Mesendoderm (in vitro differentiated cells): ENCODE data around the gene HECTD4.
"Not testable (repeated sequence)": the region's sequence is repeated elsewhere in the genome, so short reads cannot be mapped to it uniquely, and the experiment has no call there.

Source experiments
- DNase-seq: peaks from one replicate; pipeline ENCODE4 v3.0.0; 2013
- H2AK5ac ChIP-seq: 2 replicates; pipeline ENCODE4 v1.6.1; 2013; ENCODE audit warnings: low read length, inconsistent platforms
- H2BK120ac ChIP-seq: 2 replicates; pipeline ENCODE4 v1.6.1; 2013; ENCODE audit warnings: low read depth, mild to moderate bottlenecking, low read length, moderate library complexity, mixed read lengths
- H2BK15ac ChIP-seq: replicated peaks from 2 replicates; pipeline ENCODE4 v1.6.1; 2013; ENCODE audit warnings: low read depth, mild to moderate bottlenecking, moderate library complexity
- H2BK5ac ChIP-seq: 2 replicates; pipeline ENCODE4 v1.6.1; 2013; ENCODE audit warnings: low read length, inconsistent platforms
- H3K18ac ChIP-seq: 2 replicates; pipeline ENCODE4 v1.6.1; 2013; ENCODE audit warnings: mild to moderate bottlenecking, low read length, mixed read lengths
- H3K23ac ChIP-seq: one replicate; pipeline ENCODE4 v1.6.1; 2013; ENCODE audit warnings: low read length
- H3K27ac ChIP-seq: 2 replicates; pipeline ENCODE4 v1.5.1; 2013; ENCODE audit warnings: low read depth, mild to moderate bottlenecking, inconsistent platforms, low read length, moderate library complexity
- H3K27me3 ChIP-seq: 2 replicates; pipeline ENCODE4 v1.6.1; 2013; ENCODE audit warnings: low read length, control low read depth, mild to moderate bottlenecking, inconsistent platforms; ENCODE audit not compliant: insufficient read depth, poor library complexity
- H3K36me3 ChIP-seq: 2 replicates; pipeline ENCODE4 v1.6.1; 2013; ENCODE audit warnings: low read length, inconsistent platforms; ENCODE audit not compliant: control insufficient read depth, insufficient read depth
- H3K4ac ChIP-seq: one replicate; pipeline ENCODE4 v1.6.1; 2013; ENCODE audit warnings: low read depth, mild to moderate bottlenecking, low read length, moderate library complexity
- H3K4me1 ChIP-seq: 2 replicates; pipeline ENCODE4 v1.6.1; 2013; ENCODE audit warnings: low read depth, low read length, inconsistent platforms; ENCODE audit not compliant: control insufficient read depth
- H3K4me2 ChIP-seq: 2 replicates; pipeline ENCODE4 v1.6.1; 2013; ENCODE audit warnings: low read length
- H3K4me3 ChIP-seq: 2 replicates; pipeline ENCODE4 v1.5.1; 2013; ENCODE audit warnings: mild to moderate bottlenecking, low read length
- H3K56ac ChIP-seq: one replicate; pipeline ENCODE4 v1.6.1; 2013; ENCODE audit warnings: low read length
- H3K79me1 ChIP-seq: 2 replicates; pipeline ENCODE4 v1.6.1; 2013; ENCODE audit warnings: low read length, inconsistent platforms
- H3K79me2 ChIP-seq: 2 replicates; pipeline ENCODE4 v1.6.1; 2013; ENCODE audit warnings: mild to moderate bottlenecking, low read length; ENCODE audit not compliant: control insufficient read depth, insufficient read depth
- H3K9ac ChIP-seq: 2 replicates; pipeline ENCODE4 v1.6.1; 2013; ENCODE audit warnings: low read length, inconsistent platforms
- H4K5ac ChIP-seq: one replicate; pipeline ENCODE4 v1.6.1; 2013; ENCODE audit warnings: low read length
- H4K8ac ChIP-seq: one replicate; pipeline ENCODE4 v1.6.1; 2013; ENCODE audit warnings: low read depth, mild to moderate bottlenecking, control low read depth, low read length, moderate library complexity
- WGBS: extraction: QIAGEN DNeasy Blood & Tissue Kit; methylation state at CpG from one replicate; pipeline ENCODE4 v1.1.7; 2013; ENCODE audit warnings: low lambda C conversion rate, missing lambda C conversion rate; ENCODE audit not compliant: insufficient coverage; ENCODE audit errors: extremely low coverage; 5-methylcytosine and 5-hydroxymethylcytosine counted together

Gene HECTD4

DNA sequence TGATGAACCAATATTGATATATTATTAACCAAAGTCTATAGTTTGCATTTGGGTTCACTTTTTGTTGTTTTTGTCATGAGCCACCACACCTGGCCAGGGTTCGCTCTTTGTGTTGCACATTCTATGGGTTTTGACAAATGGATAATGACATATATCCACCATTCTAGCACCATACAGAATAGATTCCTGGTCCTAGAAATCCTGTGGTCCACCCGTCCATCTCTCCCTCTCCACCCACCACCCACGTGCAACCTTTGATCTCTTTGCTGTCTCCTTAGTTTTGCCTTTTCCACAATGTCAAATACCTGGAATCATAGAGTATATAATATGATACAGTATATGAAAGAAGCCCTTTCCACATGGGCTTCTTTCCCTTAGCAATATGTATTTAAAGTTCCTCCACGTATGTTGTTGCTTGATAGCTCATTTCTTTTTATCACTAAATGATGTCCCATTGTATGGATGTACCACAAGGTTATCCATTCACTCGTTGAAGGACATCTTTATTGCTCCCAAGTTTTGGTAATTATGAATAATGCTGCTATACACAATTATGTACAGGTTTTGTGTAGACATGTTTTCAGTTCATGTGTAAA, 19.8 kb upstream of the HECTD4 start:
- H3K4me3 ChIP-seq = no peak overlapping the region
- no peak overlapping the region for H3K23ac ChIP-seq
- DNase-seq = no peak
- H2BK15ac ChIP-seq = no peak overlapping the region
- no peak overlapping the region for H2BK120ac ChIP-seq
- H3K4me1 ChIP-seq = no peaks in the 10 kb centered on the region
- peaks cover 13% of the 10 kb centered on the region for H3K36me3 ChIP-seq
- no peak overlapping the region for H3K4ac ChIP-seq
- no CpG with 5 or more reads among the region's 5 CpGs for WGBS
- H3K27ac ChIP-seq = no peak overlapping the region
- no peak overlapping the region for H3K4me2 ChIP-seq
- H2BK5ac ChIP-seq = no peak overlapping the region
- H3K9ac ChIP-seq = no peak overlapping the region
- peaks cover 1% of the 10 kb centered on the region for H3K79me2 ChIP-seq
- H3K18ac ChIP-seq = no peak overlapping the region
- peaks cover 3% of the 10 kb centered on the region for H3K79me1 ChIP-seq
- H2AK5ac ChIP-seq = no peak overlapping the region
- no peaks in the 10 kb centered on the region for H3K27me3 ChIP-seq
- H3K56ac ChIP-seq = no peak overlapping the region
- no peak overlapping the region for H4K5ac ChIP-seq
- no peak overlapping the region for H4K8ac ChIP-seq

DNA sequence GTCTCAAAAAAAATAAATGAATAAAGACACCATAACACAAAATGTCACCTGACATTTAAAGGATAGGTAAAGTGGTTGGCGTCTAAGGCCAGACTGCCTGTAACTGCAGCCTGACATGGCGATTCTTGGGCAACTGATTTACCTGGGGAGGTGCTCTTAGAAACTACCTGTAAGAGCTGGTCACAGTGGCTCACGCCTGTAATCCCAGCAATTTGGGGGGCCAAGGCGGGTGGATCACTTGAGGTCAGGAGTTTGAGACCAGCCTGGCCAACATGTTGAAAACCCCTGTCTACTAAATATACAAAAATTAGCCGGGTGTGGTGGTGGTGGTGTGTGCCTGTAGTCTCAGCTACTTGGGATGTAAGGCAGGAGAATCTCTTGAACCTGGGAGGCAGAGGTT, 18.8 kb upstream of the HECTD4 start:
- H3K4me2 ChIP-seq = no peak overlapping the region
- no peak overlapping the region for H4K5ac ChIP-seq
- H3K36me3 ChIP-seq = peaks cover 7% of the 10 kb centered on the region
- DNase-seq = no peak
- H3K23ac ChIP-seq = no peak overlapping the region
- no CpG with 5 or more reads among the region's 5 CpGs for WGBS
- H3K4ac ChIP-seq = no peak overlapping the region
- H3K79me1 ChIP-seq = no peaks in the 10 kb centered on the region
- no peak overlapping the region for H3K9ac ChIP-seq
- no peak overlapping the region for H4K8ac ChIP-seq
- H3K56ac ChIP-seq = no peak overlapping the region
- no peak overlapping the region for H2BK5ac ChIP-seq
- no peak overlapping the region for H3K18ac ChIP-seq
- no peaks in the 10 kb centered on the region for H3K79me2 ChIP-seq
- no peak overlapping the region for H2BK15ac ChIP-seq
- H3K27ac ChIP-seq = no peak overlapping the region
- H3K4me3 ChIP-seq = no peak overlapping the region
- no peak overlapping the region for H2AK5ac ChIP-seq
- no peaks in the 10 kb centered on the region for H3K4me1 ChIP-seq
- H3K27me3 ChIP-seq = no peaks in the 10 kb centered on the region
- no peak overlapping the region for H2BK120ac ChIP-seq

DNA sequence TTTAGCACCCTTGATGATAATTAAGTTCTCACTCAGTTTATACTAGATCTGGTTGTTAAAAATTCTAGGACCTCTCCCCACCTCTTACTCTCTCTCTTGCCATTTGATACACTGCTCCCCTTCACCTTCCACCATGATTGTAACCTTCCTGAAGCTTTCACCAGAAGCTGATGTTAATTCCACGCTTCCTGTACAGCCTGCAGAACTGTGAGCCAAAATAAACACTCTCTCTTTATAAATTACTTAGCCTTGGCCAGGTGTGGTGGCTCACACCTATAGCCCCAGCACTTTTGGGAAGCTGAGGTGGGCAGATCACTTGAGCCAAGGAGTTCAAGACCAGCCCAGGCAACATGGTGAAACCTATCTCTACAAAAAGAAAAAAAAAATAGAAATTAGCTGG, 11.1 kb upstream of the HECTD4 start:
- Histone ChIP-seq H4K5ac (no peak overlapping the region), H3K23ac (no peak overlapping the region), H3K4ac (no peak overlapping the region), H3K79me1 (no peaks in the 10 kb centered on the region), H3K36me3 (no peaks in the 10 kb centered on the region), H3K27ac (no peak overlapping the region), H3K18ac (no peak overlapping the region), H2BK5ac (no peak overlapping the region), H3K79me2 (no peaks in the 10 kb centered on the region), H2BK120ac (no peak overlapping the region), H3K4me1 (no peaks in the 10 kb centered on the region), H2BK15ac (no peak overlapping the region), H3K9ac (no peak overlapping the region), H3K4me3 (no peak overlapping the region), H3K4me2 (no peak overlapping the region), H2AK5ac (no peak overlapping the region), H3K27me3 (no peaks in the 10 kb centered on the region), H3K56ac (no peak overlapping the region), H4K8ac (no peak overlapping the region)
- DNase-seq = no peak
- no CpG with 5 or more reads among the region's 1 CpG for WGBS

DNA sequence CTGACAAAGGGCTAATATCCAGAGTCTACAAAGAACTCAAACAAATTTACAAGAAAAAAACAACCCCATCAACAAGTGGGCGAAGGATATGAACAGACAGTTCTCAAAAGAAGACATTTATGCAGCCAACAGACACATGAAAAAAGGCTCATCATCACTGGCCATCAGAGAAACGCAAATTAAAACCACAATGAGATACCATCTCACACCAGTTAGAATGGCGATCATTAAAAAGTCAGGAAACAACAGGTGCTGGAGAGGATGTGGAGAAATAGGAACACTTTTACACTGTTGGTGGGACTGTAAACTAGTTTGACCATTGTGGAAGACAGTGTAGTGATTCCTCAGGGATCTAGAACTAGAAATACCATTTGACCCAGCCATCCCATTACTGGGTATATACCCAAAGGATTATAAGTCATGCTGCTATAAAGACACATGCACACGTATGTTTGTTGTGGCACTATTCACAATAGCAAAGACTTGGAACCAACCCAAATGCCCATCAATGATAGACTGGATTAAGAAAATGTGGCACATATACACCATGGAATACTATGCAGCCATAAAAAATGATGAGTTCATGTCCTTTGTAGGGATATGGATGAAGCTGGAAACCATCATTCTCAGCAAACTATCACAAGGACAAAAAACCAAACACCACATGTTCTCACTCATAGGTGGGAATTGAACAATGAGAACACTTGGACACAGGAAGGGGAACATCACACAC, 7.9 kb upstream of the HECTD4 start:
- H3K18ac ChIP-seq, H3K4ac ChIP-seq, H3K56ac ChIP-seq, H3K79me2 ChIP-seq, H3K79me1 ChIP-seq, H3K27ac ChIP-seq, H2BK120ac ChIP-seq, DNase-seq, H2AK5ac ChIP-seq, H3K4me3 ChIP-seq, H3K23ac ChIP-seq, H3K4me2 ChIP-seq, H2BK15ac ChIP-seq, H3K27me3 ChIP-seq, H3K36me3 ChIP-seq, H3K9ac ChIP-seq, H2BK5ac ChIP-seq, H4K5ac ChIP-seq, H3K4me1 ChIP-seq, H4K8ac ChIP-seq: not testable (repeated sequence)
- no CpG with 5 or more reads among the region's 4 CpGs for WGBS

DNA sequence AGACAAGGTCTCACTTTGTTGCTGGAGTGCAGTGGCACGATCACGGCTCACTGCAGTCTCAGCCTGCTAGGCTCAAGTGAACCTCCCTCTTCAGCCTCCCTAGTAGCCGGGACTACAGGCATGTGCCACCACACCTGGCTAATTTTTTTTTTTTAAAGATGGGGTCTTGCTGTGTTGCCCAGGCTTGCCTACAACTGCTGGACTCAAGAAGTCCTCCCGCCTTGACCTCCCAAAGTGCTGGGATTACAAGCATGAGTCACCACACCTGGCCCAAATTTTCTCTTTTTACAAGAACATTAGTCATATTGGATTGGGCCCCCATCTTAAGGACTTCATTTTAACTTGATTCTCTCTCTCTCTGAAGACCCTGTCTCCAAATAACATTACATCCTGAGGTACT, 7.0 kb upstream of the HECTD4 start:
- no peak overlapping the region for H3K4me2 ChIP-seq
- H4K8ac ChIP-seq = no peak overlapping the region
- H3K36me3 ChIP-seq = no peaks in the 10 kb centered on the region
- H3K23ac ChIP-seq = no peak overlapping the region
- H3K18ac ChIP-seq = no peak overlapping the region
- no peak overlapping the region for H3K56ac ChIP-seq
- no peak overlapping the region for H2BK5ac ChIP-seq
- no peaks in the 10 kb centered on the region for H3K4me1 ChIP-seq
- no peaks in the 10 kb centered on the region for H3K79me1 ChIP-seq
- H3K79me2 ChIP-seq = no peaks in the 10 kb centered on the region
- no CpG with 5 or more reads among the region's 4 CpGs for WGBS
- no peak overlapping the region for H2AK5ac ChIP-seq
- H3K4ac ChIP-seq = no peak overlapping the region
- DNase-seq = no peak
- H3K4me3 ChIP-seq = no peak overlapping the region
- H3K9ac ChIP-seq = no peak overlapping the region
- no peak overlapping the region for H2BK15ac ChIP-seq
- no peak overlapping the region for H2BK120ac ChIP-seq
- H3K27ac ChIP-seq = no peak overlapping the region
- no peak overlapping the region for H4K5ac ChIP-seq
- H3K27me3 ChIP-seq = no peaks in the 10 kb centered on the region

DNA sequence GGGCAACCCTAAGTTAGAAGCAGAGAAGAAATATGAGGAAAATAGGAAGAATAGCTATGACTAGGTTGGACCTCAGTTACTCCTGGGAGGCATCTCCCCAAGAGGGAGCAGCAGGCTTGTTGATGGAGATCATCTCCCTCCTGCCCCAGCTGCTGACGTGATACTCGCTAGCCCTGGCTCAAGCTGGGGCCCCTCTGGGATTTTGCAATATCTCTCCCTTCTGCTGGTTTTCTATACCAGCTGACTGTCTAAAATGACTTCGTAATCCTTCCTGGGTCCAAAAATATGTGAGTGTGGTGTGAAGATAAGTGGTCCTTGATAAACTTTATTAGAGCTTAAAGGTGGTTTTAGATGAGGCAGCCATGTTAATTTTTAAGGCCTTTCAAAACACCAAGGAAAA, 4.5 kb upstream of the HECTD4 start:
- Histone ChIP-seq H4K8ac (no peak overlapping the region), H3K9ac (no peak overlapping the region), H4K5ac (no peak overlapping the region), H2BK15ac (no peak overlapping the region), H3K18ac (no peak overlapping the region), H2BK5ac (no peak overlapping the region), H3K56ac (no peak overlapping the region), H3K4ac (no peak overlapping the region), H2BK120ac (no peak overlapping the region), H3K23ac (no peak overlapping the region), H3K4me3 (no peak overlapping the region), H3K4me1 (no peaks in the 10 kb centered on the region), H3K79me2 (no peaks in the 10 kb centered on the region), H3K36me3 (no peaks in the 10 kb centered on the region), H3K27ac (no peak overlapping the region), H3K27me3 (no peaks in the 10 kb centered on the region), H3K79me1 (no peaks in the 10 kb centered on the region), H2AK5ac (no peak overlapping the region), H3K4me2 (no peak overlapping the region)
- no peak for DNase-seq
- no CpG with 5 or more reads among the region's 3 CpGs for WGBS
